ENCODE measurements around the gene PARD3B.

Gene PARD3B

GRCh38 chr2:205032093-205032551, 486.8 kb downstream of the PARD3B start:
- DNase-seq: no peak

DNA sequence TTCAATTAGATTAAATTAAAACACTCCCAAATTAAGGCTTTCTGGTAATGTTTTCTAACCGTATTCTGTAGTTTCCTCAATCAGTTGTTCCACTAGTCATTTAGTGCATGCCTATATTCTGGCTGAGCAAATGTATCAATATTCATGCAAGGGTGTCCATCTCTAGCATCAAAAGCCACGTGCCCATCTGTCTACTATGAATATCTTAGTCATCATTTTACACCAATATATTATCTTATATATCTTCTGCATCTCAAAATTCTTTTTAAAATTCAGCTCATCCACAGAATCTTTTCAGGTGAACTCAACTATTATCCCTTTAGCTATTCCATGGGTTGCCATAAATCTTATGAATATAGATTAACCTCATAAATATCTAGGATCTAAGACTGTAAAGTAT, 488.2 kb downstream of the PARD3B start:
- DNase-seq: no peak

DNA sequence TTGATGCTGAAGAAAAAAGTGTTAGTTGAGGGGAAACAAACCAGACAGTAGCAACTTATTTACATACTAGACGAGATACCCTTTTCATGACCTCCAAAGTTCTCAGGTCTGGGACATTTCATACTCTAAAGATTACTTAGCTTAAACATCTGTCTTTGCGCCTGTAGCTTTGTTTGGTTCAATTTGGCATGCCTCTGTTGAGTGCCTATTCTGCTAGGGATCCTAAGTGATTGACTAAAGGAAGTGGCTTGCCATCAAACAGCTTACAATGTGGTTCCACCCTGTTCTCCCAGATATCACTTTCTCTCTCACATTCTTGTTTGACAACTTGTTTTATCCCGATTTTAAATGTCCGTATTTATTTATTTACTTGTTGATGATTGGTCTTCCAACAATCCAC, 488.8 kb downstream of the PARD3B start:
- no peak for DNase-seq

- no peak for DNase-seq
Measured at GRCh38 chr2:205040323-205040722, 495.0 kb downstream of the PARD3B start.

DNA sequence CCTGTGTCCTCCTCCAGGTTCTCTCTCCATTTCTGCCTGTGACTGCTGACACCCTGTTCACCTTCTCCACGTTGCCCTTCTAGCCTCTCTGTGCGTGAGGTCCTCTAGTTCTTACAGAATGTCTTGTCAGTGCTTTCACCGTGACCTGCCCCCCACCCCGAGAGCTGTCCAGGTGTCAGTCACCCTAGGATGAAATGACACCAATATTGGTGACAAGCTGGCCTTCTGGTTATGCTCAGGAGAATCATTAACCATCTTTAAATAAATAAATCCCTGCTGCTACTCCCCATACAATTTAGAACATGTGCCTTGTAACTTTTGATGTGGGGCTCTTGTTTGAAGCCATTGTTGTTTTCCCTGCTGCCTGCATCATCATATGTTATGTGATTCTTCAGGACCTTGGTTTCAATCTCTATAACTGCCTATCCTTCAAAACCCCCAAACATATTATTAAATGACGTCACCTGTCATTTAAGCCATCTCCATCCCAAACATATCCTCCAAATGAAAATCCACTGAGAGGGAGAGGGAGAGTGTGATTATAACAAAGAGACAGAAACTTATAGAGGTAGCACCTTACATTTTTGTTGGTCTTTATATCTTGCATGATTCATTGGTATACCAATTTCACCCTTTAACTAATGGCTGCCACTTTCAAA, 496.3 kb downstream of the PARD3B start:
- DNase-seq: no peak

GRCh38 chr2:205043285-205043684, 498.0 kb downstream of the PARD3B start:
- no peak for DNase-seq

- no peak for DNase-seq
Measured at GRCh38 chr2:205045706-205046105, 500.4 kb downstream of the PARD3B start.

DNA sequence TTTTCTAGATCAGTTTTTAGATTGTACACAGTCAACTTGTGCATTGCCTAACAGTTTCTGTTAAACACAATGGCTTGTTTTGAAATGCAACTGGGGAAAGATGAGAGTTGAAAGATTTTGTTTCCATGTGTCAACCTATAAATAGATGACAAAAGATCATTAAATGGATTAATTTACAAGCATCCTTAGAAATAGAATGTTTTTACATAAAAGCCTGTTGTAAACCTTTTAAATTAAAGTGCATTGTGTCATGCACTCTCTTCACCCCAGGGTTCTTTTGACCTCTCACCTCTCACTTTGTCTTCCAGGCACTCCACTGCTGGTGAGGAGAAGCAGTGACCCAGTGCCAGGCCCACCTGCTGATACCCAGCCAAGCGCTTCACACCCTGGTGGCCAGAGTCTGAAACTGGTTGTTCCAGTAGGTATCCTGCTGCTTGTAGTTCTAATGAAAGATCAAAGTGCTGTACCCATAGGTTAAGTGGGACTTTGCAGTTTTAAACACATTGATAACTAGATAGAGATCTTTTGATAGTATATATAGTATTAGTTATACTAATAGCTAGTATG, 502.1 kb downstream of the PARD3B start:
- DNase-seq: no peak

DNA sequence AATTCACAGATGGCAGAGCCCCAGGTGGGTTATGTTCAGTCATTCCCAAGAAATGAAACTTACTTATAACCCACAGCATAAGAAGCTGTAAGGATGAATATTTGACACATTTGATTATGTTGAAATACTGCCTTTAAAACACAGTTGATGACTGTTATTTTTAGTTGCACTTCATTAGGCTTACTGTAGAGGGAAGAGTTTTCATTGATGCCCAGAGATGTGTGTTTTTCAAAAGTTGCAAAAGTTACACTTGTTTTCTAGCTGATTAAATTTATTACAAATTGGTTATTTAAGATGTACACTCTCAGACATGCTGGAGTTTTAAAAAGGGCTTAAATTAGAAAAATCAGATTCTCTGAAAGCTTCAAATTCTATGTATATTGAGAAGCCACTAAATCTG, 506.1 kb downstream of the PARD3B start:
- DNase-seq: no peak

DNA sequence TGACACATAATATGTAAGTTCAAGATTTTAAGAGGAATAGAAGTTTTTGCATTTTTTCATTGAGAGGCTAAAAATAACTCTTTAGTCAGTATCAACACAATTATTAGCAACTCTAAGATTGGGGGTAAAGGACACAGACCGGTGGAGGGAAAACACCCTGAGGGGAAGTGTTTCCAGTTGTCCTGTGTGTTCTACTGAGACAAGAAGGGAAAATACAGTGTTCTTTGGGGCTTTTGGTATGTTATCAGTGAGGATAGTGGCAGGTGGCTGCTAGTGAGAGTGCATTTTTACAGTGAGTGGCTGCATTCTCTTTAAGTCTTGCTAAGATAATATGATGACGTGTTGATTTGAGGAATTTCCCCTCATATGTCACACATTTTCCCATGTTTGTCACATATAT, 507.5 kb downstream of the PARD3B start:
- no peak for DNase-seq

GRCh38 chr2:205053827-205054410, 508.6 kb downstream of the PARD3B start:
- no peak for DNase-seq

GRCh38 chr2:205054789-205055188, 509.5 kb downstream of the PARD3B start:
- no peak for DNase-seq

DNA sequence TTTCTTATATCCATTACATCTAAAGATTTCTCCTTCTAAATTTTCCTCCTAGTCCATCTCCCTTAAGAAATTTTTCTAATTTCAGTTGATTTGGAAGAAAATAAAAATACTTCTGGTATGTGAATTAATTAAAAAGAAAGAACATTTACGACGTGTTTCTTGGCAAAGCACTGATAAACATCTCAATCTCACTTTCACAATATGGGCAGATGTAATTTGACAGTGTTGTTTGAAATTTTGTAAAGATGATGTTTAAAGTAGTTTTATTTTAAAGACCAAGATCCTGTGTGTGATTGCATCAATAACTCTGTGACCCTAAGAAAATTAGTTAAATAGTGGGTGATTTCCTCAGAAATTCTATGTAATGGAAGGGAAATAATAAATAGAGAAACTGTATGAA, 510.0 kb downstream of the PARD3B start:
- no peak for DNase-seq

DNA sequence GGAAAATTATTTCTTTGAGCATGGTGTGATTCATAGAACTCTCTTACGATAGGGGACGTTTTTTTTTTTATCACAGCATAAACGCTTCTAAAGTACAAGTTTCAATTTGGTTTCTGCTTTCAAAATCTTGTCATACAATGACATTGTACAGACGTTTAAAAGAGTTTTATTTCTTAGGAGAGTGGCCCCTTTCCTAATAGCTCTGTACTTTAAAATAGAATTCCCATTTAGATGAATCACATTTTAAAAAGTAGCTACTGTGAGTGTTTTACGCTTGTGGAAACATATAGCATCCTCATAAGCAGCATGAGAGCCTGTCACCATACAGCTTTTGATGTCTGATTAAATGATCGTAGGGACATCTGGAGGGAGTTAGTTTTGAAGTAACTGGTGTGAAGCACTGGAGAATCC, 510.9 kb downstream of the PARD3B start:
- DNase-seq: no peak

DNA sequence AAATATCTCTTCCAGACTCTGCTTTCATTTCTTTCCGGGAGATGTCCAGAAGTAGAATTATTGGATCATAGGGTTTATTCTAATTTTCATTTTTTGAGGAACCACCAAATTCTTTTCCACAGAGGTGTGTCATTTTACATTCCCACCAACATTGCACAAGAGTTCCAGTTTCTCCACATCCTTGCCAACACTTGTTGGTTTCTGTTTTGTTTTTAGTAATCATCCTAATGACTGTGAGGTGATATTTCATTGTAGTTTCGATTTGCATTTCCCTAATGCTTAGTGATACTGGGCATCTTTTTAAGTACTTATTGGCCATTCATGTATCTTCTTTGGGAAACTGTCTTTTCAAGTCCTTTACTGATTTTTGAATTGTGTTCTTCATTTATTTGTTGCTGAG, 513.1 kb downstream of the PARD3B start:
- DNase-seq: peak in 1 of 2 donors; percentile 3

GRCh38 chr2:205060269-205060668, 515.0 kb downstream of the PARD3B start:
- no peak for DNase-seq

- DNase-seq: no peak
Measured at GRCh38 chr2:205066081-205066480, 520.8 kb downstream of the PARD3B start.

GRCh38 chr2:205069928-205070327, 524.7 kb downstream of the PARD3B start:
- no peak for DNase-seq

DNA sequence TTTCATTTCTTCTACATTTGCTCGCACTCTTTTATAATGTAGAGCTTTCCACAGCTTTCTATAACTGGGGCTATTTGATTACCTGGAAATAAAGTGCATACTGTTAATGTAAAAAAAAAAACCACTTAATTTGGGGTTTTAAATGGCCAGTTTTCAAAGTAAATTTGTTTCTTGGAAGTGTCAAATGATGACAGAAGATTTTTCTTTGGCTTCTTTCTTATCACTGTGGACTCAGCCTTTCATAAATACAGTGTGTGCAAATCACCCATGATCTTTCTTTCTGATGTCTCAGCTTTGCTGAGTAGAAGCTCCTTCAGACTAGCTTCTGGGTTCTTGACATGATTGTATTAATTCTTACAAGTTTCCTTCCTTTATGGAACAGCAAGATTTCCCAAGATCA, 525.6 kb downstream of the PARD3B start:
- no peak for DNase-seq

DNA sequence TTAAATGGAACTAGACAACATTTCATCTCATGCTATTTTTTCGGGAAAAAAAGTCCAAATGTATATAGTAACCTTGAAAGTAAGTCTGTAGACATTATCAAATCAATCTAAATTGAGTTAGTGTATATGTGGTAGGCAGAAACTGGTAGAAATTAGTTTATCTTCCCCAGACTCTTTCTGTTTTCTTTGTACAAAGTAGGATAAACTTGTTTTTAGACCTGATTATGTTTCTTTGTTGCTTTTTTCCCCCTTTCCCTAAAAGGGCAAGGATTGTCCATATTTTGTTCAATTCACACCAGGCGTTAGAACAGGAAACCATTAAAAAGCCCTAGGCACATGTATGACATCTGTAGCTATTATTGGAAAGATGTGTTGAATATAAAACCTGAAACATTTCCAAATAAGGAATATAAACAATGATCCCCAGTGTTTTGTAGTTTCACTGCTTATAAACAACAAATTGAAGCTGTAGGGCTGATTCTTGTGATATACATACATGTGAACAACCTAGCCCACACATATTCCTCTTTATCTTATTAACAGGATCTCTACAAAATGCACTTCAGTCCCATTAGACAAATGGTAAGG, 528.3 kb downstream of the PARD3B start:
- no peak for DNase-seq

- DNase-seq: no peak
Measured at GRCh38 chr2:205076405-205076804, 531.1 kb downstream of the PARD3B start.

DNA sequence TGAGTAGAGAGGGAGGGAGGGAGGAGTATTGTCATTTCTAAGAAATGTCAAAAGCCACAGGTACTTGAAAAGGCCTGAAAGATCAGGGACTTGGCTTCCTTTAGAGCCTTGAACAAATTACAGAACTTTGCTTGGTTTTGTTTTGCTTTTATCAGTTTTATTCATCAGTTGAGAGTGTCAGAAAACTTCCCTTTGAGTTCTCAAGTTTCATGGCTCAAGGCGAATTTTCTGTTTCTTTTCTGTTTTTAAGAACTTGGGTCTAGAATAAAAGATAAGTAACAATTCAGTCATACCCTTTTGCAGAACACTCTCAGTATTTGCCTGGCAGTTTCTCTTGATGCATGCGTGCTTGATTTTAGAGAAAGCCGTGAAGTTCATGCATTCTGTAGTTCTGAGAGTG, 531.9 kb downstream of the PARD3B start:
- no peak for DNase-seq

GRCh38 chr2:205078762-205079161, 533.5 kb downstream of the PARD3B start:
- no peak for DNase-seq

DNA sequence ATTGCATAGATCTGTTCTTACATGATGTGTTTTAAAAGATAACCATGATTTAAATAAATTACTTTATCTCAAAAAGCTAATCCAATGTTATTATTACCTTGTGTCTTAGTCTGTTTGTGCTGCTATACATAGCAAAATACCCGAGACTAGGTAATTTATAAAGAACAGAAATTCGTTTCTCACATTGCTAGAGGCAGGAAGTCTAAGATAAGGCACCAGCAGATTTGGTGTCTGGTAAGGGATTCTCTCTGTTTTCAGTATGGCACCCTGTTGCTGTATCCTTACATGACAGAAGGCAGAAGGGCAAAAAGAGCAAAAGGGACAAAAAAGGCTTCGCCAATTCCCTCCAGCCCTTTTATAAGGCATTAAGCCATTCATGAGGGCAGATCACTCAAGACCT, 533.9 kb downstream of the PARD3B start:
- DNase-seq: no peak
